NB4 (cell line): ENCODE measurements around the gene RPS29.

ENCODE experiments used
- MYC ChIP-seq: IDR thresholded peaks from 2 replicates; pipeline ENCODE4 v1.6.1; 2011; ENCODE audit warnings: low read depth, low read length
- POLR2A ChIP-seq: IDR thresholded peaks from 2 replicates; pipeline ENCODE4 v1.6.1; 2011; ENCODE audit warnings: mild to moderate bottlenecking; ENCODE audit not compliant: insufficient read length; ENCODE audit errors: extremely low read depth
- TF ChIP-seq, protein P1 (sequence below): IDR thresholded peaks from one replicate; pipeline ENCODE4 v1.5.1; 2012; ENCODE audit warnings: low read depth, low read length
- TF ChIP-seq, protein P2 (sequence below): IDR thresholded peaks from 2 replicates; pipeline ENCODE4 v1.6.1; 2011; ENCODE audit warnings: low read depth, low read length

DNA sequence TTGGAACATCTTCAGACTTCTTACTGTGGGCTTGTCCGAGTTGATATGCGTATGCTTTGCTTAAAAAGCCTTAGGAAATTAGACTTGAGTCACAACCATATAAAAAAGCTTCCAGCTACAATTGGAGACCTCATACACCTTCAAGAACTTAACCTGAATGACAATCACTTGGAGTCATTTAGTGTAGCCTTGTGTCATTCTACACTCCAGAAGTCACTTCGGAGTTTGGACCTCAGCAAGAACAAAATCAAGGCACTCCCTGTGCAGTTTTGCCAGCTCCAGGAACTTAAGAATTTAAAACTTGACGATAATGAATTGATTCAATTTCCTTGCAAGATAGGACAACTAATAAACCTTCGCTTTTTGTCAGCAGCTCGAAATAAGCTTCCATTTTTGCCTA, 21.4 kb upstream of the RPS29 start:
- TF ChIP-seq, protein P1, sequence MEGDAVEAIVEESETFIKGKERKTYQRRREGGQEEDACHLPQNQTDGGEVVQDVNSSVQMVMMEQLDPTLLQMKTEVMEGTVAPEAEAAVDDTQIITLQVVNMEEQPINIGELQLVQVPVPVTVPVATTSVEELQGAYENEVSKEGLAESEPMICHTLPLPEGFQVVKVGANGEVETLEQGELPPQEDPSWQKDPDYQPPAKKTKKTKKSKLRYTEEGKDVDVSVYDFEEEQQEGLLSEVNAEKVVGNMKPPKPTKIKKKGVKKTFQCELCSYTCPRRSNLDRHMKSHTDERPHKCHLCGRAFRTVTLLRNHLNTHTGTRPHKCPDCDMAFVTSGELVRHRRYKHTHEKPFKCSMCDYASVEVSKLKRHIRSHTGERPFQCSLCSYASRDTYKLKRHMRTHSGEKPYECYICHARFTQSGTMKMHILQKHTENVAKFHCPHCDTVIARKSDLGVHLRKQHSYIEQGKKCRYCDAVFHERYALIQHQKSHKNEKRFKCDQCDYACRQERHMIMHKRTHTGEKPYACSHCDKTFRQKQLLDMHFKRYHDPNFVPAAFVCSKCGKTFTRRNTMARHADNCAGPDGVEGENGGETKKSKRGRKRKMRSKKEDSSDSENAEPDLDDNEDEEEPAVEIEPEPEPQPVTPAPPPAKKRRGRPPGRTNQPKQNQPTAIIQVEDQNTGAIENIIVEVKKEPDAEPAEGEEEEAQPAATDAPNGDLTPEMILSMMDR: no peak
- TF ChIP-seq POLR2A (no peak), MYC (no peak)
- TF ChIP-seq, protein P2, sequence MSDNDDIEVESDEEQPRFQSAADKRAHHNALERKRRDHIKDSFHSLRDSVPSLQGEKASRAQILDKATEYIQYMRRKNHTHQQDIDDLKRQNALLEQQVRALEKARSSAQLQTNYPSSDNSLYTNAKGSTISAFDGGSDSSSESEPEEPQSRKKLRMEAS: no peak
